GM21737 (cell line): Measurements from ENCODE around the gene HCRT.
"Not testable (repeated sequence)": the region's sequence is repeated elsewhere in the genome, so short reads cannot be mapped to it uniquely, and the experiment has no call there.

Experiments
- ATAC-seq: cut with Tn5 transposase; IDR thresholded peaks from one replicate; pipeline ENCODE4 v1.9.1; 2021; ENCODE audit warnings: mild to moderate bottlenecking, moderate library complexity; ENCODE audit not compliant: unreplicated experiment

The HCRT gene

DNA sequence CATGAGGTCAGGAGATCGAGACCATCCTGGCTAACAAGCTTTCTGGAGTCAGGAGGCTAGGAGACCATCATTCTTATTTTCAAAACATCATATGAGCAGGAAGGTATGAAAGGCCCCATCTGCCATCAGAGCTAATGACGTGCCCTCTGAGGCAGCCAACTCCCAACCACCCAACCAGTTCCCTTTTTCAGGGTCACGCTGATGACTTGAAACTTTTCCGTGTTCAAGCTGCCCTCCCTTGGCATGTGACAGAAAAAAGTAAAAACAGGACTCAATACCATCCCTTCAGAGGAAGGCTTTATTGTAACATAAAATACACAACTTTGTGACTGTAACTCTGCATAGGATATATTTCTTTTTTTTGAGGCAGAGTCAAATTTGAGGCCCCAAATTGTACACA is 13.6 kb upstream of the HCRT start:
- ATAC-seq = no peak

DNA sequence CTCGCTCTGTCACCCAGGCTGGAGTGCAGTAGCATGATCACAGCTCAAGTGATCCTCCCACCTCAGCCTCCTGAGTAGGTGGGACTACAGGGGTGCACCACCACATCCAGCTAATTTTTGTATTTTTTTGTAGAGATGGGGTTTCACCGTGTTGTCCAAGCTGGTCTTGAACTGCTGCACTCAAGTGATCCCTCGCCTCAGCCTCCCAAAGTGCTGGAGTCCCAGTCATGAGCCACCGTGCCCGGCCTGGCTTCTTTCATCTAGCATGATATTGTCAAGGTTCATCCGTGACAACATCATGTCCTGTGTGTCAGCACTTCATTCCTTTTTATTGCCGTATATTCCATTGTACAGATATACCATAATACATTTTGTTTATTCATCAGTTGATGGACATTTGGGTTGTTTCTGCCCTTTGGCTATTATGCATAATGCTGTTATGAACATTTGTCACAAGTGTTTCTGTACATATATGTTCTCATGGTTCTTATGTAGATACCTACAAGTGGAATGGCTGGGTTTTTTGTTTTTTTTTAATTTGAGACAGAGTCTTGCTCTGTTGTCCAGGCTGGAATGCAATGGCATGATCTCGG is 12.4 kb upstream of the HCRT start:
- ATAC-seq = no peak

DNA sequence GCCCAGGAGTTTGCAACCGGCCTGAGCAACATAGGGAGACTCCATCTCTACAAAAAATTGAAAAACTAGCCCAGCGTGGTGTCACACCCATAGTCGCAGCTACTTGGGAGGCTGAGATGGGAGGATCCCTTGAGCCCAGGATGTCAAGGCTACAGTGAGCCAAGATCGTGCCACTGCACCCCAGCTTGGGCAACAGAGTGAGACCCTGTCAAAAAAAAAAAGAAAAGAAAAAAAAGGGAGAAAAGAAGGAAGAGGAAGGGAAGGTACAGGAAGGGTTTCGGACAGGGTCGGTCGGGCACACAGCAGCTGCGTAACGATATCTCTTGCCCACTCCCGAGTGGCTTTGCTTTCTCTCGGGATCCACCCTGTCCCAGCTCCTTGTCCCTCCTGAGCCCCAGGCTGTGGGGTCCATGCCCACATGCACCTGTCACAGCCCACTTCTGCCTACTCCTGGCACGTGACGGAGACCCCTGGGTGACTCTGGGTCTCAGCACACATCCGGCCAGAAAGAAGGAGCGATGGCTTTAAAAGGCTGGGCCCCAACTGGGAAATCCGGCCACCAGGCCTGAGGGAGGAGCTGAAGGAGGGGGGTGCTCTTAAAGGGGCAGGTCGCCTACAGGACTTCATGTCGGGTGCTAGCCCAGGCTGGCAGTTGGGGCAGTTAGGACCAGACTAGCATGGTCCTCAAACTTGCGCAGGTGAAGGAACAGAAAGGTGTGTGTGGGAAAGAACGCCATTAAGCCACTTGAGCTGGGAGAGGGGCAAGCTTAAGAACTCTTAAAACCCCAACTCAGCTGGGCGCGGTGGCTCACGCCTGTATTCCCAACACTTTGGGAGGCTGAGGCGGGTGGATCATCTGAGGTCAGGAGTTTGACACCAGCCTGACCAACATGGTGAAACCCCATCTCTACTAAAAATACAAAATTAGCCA is 9.0 kb upstream of the HCRT start, which contains the start of gene GHDC:
TSS of gene GHDC (minus strand) at position 526 of the 931 bp plus-strand sequence. CDS start 913 bp downstream, outside the sequence.
- ATAC-seq = peak; percentile 80

DNA sequence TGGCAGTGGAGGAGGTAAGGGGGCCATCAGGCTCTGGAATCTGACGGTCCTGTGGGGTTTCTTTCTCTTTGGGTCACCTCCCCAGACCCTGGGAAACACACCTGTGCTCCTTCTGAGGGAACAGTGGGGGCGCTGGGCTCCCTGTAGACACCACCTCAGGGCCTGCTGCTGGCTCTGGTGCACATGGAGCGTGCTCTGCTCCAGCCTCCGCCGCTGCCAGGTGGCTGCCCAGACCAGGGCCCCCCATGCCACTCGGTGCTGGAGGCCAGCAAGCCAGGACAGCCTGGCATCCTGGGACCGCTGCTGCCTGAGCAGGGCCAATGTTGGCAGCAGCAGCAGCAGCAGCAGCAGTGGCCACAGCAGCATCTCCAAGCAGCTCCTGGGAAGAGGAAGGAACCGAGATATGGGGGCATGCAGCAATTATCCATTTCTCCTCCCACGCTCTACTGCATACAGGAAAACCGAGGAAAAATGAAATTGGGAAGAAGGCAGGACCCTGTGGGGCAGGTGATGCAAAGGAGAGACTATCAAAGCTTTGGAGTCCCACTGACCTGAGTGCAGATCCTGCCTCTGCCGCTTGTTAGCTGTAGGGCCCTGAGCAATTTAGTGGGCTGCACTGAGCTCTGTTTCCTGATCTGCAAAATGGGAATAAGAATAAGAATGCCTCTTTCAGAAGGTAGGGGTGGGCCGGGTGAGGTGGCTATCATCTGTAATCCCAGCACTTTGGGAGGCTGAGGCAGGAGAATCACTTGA is 8.1 kb upstream of the HCRT start:
- ATAC-seq = no peak

DNA sequence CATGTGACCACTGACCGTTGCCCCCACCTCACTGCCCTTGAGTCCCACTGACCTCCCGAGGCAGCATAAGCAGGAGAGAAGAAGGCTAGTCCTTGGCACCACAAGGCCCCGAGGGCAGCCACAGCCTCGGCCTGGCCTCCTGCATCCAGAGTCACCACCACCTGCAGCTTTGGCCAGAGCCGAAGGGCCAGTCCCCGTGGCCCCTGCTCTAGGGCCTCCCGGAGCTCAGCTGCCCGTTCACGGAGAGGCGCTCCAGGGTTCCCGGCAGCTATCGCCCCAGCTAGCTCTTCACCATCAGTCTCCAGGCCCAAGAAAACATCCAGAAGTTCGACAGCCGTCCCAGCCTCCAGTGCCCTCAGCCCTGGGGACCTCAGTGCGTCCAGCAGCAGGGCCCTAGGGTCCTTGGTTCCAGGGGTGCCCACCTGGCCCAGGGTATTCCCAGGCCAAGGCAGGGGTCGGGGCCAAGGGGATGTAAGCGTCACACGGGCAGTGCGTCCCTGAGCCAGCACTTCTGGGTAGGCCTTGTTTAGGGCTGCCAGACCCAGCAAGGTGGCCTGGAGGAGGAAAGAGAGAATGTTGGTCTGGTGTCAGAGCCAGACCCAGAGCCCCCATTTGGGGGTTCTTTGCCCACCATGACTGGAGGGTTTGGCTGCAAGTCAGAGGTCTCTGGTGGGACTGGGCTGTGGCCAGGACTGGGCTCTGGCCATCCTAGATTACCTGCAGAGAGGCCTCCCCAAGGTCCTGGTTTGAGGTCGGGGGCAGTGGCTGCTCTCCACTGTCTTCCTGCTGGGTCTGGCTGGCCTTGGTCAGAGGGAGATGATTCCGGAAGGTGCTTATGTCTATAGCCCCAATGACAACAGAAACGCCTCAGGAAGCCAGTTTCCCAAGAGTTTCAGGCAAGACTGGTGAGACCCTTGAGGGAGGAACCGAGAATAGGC is 7.2 kb upstream of the HCRT start:
- no peak for ATAC-seq

DNA sequence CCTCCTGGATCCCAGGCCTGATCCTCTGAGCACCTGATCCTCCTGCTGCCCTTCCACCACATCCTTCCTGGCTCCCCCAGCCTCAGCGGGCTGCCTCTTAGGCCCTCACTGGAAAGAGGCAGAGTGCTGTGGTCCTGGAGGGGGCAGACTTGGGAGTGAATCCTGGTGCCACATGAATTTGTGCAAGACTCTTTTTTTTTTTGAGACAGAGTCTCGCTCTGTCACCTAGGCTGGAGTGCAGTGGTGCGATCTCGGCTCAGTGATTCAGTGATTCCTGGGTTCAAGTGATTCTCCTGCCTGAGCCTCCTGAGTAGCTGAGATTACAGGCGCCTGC is 6.0 kb upstream of the HCRT start:
- no peak for ATAC-seq

DNA sequence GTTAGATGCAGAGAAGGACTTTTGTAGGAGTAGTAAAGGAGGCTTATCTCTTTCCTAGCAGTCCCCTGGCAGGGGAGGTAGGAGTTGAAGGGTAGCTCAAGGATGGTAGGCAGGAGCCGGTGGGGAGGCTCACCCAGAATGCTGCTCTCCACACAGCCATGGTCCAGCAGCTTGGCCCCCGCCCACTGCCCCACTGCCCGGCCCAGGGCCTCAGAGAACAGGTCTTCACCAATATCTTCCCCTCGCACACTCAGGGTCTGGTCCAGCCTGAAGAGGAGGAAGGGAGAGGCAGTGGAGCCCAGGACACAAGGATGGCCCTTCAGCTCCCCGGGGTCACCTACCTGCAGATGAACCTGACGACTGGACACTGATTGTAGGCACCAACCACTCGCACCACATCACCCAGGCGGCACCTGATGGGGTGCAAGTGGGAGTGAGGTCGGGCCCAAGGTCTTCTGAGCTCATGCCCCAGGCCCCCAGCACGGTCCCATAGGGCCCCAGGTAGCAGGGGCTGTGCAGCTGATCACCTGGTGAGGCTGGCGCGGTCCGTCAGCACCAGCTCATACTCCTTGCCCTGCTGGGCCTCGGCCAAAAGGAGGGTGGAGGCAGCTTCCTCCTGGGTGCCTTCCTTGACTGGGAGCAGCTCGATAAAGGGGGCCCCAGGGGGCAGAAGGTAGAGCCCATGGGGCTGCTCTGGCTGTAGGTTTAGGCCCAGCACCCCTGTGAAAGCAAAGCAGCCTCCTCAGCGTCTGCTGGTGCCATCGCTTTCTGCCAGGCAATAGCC is 5.4 kb upstream of the HCRT start:
- no peak for ATAC-seq

DNA sequence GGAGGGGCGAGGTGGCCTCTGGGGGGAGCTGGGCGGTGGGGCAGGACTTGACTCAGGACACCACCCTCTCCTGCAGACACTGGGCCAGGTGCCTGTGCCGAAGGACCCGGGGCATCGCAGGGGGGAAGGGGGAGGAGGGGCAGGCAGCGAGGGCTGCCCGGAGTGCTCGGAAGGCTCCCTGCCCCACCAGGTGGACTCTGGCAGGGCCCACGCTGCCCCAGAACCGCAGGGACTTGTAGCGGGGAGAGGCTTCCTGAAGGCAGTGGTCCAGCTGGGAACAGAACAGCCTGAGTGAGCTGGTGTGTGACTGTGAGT is 4.4 kb upstream of the HCRT start:
- no peak for ATAC-seq

DNA sequence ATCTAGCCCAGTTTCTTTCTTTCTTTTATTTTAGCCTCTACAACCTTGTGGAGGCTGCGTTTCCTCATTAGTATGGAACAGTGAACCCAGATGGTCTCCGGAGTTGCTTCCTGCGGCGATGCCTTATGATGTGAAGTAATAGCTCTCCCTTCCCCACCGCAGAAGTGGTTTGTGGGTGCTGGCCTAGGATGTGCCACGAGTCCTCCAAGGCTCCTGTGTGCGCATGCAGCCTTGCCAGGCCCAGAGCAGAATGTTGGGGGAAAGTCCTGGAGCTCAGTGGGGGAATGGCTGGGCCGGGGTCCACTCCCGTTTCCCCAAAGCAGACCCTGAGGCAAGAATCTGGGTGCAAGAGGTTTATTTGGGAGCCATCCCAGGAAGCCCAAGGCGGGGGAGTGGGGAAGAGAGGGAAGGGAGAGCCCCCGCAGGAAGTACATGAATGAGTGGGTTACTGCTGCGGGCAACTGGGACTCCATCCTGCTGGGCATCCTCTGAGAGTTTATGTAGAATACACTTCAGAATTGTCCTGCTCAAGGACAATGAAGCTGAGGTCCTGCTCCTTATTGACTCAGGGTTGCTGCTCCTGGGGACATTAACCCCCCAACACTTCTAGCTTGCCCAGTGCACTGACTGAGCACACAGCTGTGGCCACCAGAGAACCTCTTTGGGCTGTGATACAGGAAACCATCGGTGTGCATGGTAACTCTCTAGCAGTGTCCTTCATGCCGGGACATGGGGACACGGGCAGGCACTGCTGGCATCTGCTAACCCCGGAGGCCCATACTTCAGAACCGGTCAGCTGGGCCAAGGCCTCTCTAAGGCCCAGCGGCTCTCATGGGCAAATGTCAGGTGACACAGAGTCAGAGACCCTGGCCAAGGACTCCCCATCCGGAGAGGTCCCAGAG is 3.7 kb upstream of the HCRT start:
- ATAC-seq = no peak

DNA sequence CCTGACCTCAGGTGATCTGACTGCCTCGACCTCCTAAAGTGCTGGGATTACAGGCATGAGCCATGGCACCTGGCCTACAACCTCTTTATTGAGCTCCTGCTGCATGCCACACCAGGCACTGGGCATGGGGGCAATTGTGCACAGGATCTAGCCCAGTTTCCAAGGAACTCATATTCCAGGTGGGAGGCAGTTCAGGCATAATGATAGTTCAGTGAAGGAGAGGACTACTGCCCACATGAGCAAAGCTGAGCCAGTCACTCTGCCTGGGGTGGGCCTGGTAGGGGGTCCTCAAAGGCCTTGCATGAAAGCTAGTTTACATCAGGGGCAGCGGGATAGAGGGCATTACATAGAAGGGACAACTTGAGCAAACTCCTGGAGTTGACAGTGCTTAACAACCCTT is 2.6 kb upstream of the HCRT start:
- ATAC-seq = no peak

DNA sequence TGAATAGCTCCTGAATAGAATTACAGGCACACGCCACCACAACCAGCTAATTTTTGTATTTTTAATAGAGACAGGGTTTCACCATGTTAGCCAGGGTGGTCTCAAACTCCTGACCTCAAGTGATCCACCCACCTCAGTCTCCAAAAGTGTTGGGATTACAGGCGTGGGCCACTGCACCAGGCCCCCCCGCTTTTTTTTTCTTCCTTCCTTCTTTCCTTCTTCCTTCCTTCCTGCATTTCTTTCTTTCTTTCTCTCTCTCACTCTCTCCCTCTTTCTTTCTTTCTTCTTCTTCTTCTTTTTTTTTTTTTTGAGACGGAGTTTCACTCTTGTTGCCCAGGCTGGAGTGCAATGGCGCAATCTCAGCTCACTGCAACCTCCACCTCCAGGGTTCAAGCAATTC is 939 bp upstream of the HCRT start:
- not testable (repeated sequence) for ATAC-seq

DNA sequence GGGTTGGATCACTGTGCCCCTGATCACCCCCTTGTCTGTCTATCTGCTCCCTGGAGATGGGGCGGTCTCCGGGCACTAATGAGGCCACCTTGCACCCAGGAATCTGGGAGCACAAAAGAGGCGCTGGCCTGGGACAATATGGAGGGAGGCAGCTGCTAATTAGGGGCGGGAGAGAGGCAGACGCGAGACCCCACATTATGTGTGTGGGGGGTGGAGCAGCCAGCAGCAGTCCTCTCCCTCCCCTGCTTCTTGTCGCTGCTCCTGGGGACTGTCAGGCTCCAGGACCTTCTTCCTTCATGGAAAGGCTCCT is 324 bp upstream of the HCRT start:
- ATAC-seq = no peak

DNA sequence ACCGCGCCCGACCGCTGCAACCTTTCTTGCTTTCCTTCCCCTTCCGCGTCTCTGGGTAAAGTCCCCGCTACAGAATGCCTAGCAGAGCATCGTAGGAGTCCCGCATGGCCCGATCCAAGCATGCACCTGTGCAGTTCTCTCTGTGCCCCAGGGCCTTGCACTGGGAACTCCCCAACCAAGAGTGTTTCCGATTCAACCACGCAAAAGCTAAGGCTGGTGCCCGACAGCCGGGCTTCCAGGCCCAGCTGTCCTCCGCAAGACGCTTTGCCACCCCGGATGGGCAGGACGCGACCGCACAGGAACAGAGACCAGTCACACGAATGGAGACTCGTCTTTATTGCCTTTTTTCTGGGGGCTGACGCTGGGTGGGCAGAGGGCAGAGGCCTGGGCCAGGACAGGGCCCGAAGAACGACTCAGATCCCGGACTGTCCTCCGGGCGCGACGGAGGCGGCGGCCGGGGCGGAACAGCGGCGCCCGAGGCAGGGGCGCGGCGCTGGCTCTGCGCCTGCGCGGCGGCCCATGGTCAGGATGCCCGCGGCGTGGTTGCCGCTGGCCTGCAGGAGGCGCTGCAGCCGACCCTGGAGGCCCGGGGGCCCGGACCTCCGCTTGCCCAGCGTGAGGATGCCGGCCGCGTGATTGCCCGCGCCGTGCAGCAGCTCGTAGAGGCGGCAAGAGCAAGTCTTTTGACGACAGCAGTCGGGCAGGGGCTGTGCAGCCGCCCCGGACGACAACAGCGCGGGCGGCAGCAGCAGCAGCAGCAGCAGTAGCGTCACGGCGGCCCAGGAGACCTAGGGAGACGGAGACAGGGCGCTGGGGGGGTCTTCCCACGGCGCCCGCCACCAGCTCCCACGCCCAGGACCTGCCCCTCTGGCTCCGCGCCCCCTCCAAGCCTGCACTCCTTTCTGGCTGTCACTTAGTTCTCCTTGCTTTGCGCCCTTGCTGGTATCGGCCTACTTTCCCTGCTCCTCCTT is 1.2 kb downstream of the HCRT start:
- peak; percentile 61 for ATAC-seq

DNA sequence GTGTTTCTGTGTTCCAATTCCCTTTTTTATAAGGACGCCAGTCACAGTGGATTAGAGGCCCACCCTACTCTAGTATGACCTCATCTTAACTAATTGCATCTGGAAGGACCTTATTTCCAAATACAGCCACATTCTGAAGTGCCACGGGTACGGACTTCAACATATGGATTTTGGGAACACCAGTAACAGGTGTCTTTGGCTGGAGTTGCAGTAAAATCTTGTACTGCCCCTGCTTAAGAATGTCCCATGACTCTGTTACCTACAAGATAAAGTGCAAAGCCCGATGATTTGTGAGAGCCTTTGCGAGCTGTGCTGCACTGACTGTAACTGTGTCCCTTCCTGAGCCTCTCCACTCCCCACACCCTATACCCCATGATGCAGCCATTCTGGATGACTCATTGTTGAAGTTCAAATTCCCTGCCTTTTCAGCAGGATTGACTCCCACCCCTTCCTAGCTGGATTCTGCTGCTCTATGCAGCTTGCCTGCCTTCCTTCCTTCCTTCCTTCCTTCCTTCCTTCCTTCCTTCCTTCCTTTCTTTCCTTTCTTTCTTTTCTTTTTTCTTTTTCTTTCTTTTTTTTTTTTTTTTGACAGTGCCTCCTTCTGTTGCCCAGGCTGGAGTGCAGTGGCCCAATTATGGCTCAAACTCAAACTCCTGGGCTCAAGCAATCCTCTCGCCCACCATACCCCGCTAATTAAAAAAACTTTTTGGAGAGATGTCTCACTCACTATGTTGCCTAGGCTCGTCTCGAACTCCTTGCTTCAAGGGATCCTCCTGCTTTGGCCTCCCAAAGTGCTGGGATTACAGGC is 2.1 kb downstream of the HCRT start:
- no peak for ATAC-seq

DNA sequence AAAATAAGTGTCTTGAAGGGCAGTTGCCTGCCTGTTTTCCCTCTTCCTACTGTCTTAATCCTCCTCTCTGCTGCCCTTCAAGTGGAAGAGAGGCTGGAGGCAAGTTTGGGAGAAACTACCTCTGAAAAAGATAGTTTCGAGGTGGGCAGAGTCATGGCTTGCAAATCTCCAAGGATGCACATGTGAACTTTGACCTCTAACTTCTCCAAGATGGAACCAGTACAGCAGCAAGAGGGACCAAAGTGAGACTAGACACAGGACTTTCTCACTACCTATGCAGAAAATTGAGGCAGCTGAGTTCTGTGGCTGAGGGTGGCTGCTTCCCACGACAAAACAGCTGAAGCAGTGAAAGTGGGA is 3.4 kb downstream of the HCRT start:
- ATAC-seq = no peak

DNA sequence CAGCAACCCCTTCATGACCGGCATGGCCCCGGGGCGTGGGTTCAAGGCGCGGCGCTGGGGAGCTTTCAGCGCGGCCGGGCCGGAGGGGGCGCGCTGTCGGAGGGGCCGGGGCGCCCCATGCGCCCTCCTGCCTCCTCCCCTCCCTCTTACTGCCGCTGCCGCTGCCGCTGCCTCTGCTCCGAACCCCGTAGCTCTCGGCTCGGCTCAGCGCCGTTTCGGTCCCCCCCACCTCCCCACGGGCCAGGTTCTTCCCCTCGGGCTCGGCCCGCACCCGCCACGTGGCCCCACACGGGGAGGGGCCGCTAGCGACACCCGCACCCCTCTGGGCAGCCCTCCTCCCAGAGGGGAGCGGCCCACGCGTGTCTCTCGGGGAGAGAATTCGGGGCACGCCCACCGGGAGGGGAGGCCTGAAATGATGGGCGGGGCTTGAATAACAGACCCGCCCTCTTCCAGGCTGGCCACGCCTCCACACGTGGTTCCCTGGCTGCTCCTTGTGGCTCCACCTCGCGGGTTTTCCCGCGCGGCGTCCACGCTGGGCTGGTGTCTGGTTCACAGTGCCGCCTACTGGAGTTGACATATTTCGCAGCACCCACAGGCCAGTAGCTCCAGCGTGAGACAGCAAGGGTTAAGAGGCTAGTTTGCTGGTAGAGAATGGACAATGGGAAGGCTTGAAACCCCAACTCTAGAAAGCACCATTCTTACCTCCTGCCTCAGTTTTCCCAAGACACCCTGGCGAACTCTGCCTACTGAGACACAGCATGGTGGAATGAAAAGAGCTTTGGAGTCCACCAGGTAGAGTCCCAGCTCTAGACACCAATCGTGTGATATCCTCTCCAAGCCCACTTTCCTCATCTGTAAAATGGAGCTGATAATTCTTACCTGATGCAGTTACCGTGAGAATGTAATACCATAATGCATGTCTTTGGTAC is 4.1 kb downstream of the HCRT start, which contains the start of gene KCNH4:
TSS of gene KCNH4 (minus strand) at position 221 of the 929 bp plus-strand sequence. CDS start at position 24, 197 bp downstream.
- no peak for ATAC-seq
